ENCODE results near the gene MDK. TPM values are rescaled to one million over a fixed set of nuclear protein-coding genes. Genes with fewer than 3 reads are reported as not detected.
A peak's percentile ranks its signal among the peaks of the same experiment; 100 is the strongest.

The MDK gene
- total RNA-seq, 2 donors from 2014 or later = 2.6 to 3.7 TPM

- Mint-ChIP-seq H3K27ac (no peak overlapping the region), H3K36me3 (ENCODE audit: low read depth) (peaks cover 2% of the 10 kb centered on the region), H3K4me3 (no peak overlapping the region), H3K27me3 (peaks cover 47% of the 10 kb centered on the region), H3K4me1 (peaks cover 30% of the 10 kb centered on the region)
- H3K9me3 ChIP-seq (ENCODE audit: control insufficient read depth, low read length, poor library complexity, severe bottlenecking) = no peaks in the 10 kb centered on the region
- ATAC-seq (no peak), DNase-seq (no peak)
These were observed 3.9 kb downstream of the MDK start for GRCh38 chr11:46385169-46386004.

DNA sequence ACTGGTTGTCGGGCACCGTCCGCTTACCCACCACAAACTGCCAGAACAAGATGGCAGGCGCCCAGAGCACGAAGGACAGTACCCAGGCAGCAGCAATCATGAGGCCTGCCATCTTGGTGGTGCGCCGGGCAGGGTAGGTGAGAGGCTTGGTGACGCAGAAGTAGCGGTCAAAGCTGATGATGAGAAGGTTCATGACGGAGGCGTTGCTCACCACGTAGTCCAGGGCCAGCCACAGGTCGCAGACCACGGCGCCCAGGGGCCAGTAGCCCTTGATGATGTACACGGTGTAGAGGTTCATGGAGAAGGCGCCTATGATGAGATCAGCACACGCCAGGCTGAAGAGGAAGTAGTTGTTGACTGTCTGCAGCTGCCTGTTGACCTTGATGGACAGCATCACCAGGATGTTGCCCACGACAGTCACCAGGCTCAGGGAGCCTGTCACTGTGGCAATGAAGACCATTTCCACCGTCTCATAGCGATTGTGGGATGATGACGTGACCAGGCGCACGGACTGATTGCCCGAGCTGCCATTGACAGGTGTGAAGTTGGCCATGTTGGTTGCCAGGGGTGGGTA is 4.6 kb downstream of the MDK start:
- no peak overlapping the region for H3K4me3 Mint-ChIP-seq
- peaks cover 47% of the 10 kb centered on the region for H3K27me3 Mint-ChIP-seq
- ATAC-seq (no peak), DNase-seq (no peak)
- H3K4me1 Mint-ChIP-seq = peaks cover 33% of the 10 kb centered on the region
- no peaks in the 10 kb centered on the region for H3K9me3 ChIP-seq (ENCODE audit: control insufficient read depth, low read length, poor library complexity, severe bottlenecking)
- H3K27ac Mint-ChIP-seq = no peak overlapping the region
- H3K36me3 Mint-ChIP-seq (ENCODE audit: low read depth) = peaks cover 2% of the 10 kb centered on the region

DNA sequence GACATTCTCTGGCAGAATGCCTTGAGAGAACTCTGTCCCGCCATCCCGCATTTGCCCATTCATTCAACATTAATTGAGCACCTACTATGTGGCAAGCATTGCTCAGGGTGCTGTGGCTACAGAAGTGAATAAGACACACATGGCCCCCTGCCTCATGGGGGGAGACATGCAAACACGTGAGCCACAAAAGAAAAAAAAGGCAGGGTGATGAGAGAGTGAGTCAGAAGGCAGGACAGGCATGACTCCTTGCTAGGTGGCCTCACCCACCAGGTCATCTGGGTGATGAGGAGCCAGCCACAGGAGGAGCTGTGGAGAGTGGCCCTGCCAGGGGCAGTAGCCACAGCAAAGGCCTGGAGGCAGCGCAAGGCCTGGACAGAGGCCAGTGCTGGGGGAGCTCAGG is 5.2 kb downstream of the MDK start:
- no peak overlapping the region for H3K27ac Mint-ChIP-seq
- H3K36me3 Mint-ChIP-seq (ENCODE audit: low read depth) = peaks cover 2% of the 10 kb centered on the region
- H3K27me3 Mint-ChIP-seq = peaks cover 47% of the 10 kb centered on the region
- peaks cover 33% of the 10 kb centered on the region for H3K4me1 Mint-ChIP-seq
- ATAC-seq = no peak
- DNase-seq = no peak
- H3K4me3 Mint-ChIP-seq = no peak overlapping the region
- no peaks in the 10 kb centered on the region for H3K9me3 ChIP-seq (ENCODE audit: control insufficient read depth, low read length, poor library complexity, severe bottlenecking)

- peaks cover 2% of the 10 kb centered on the region for H3K36me3 Mint-ChIP-seq (ENCODE audit: low read depth)
- peaks cover 48% of the 10 kb centered on the region for H3K27me3 Mint-ChIP-seq
- no peak overlapping the region for H3K27ac Mint-ChIP-seq
- ATAC-seq (no peak), DNase-seq (no peak)
- no peaks in the 10 kb centered on the region for H3K9me3 ChIP-seq (ENCODE audit: control insufficient read depth, low read length, poor library complexity, severe bottlenecking)
- H3K4me1 Mint-ChIP-seq = peaks cover 28% of the 10 kb centered on the region
- H3K4me3 Mint-ChIP-seq = no peak overlapping the region
These were observed 6.0 kb downstream of the MDK start for GRCh38 chr11:46387456-46387855.

- no peak for DNase-seq
- ATAC-seq = peak; percentile 16
- Mint-ChIP-seq H3K4me3 (peak overlapping the region; percentile 31), H3K4me1 (peaks cover 32% of the 10 kb centered on the region), H3K36me3 (ENCODE audit: low read depth) (peaks cover 2% of the 10 kb centered on the region), H3K27ac (no peak overlapping the region), H3K27me3 (peaks cover 55% of the 10 kb centered on the region)
- no peaks in the 10 kb centered on the region for H3K9me3 ChIP-seq (ENCODE audit: control insufficient read depth, low read length, poor library complexity, severe bottlenecking)
These were observed 6.6 kb downstream of the MDK start for GRCh38 chr11:46387919-46388618.

- H3K9me3 ChIP-seq (ENCODE audit: control insufficient read depth, low read length, poor library complexity, severe bottlenecking) = no peaks in the 10 kb centered on the region
- Mint-ChIP-seq H3K27me3 (peaks cover 57% of the 10 kb centered on the region), H3K4me1 (peaks cover 33% of the 10 kb centered on the region), H3K4me3 (peak overlapping the region; percentile 73), H3K36me3 (ENCODE audit: low read depth) (peaks cover 2% of the 10 kb centered on the region), H3K27ac (no peak overlapping the region)
- DNase-seq (no peak), ATAC-seq (no peak)
These were observed 7.4 kb downstream of the MDK start for GRCh38 chr11:46388619-46389449.

GRCh38 chr11:46389450-46390330 is 8.2 kb downstream of the MDK start:
- ATAC-seq = peak; percentile 29
- peaks cover 54% of the 10 kb centered on the region for H3K27me3 Mint-ChIP-seq
- H3K9me3 ChIP-seq (ENCODE audit: control insufficient read depth, low read length, poor library complexity, severe bottlenecking) = no peaks in the 10 kb centered on the region
- no peak for DNase-seq
- H3K4me3 Mint-ChIP-seq = peak overlapping the region; percentile 73
- H3K36me3 Mint-ChIP-seq (ENCODE audit: low read depth) = peaks cover 2% of the 10 kb centered on the region
- peaks cover 33% of the 10 kb centered on the region for H3K4me1 Mint-ChIP-seq
- H3K27ac Mint-ChIP-seq = no peak overlapping the region

GRCh38 chr11:46390331-46391171 is 9.1 kb downstream of the MDK start:
- DNase-seq = no peak
- Mint-ChIP-seq H3K27me3 (peaks cover 47% of the 10 kb centered on the region), H3K27ac (peak overlapping the region; percentile 27), H3K4me1 (peaks cover 31% of the 10 kb centered on the region), H3K36me3 (ENCODE audit: low read depth) (peaks cover 2% of the 10 kb centered on the region), H3K4me3 (peak overlapping the region; percentile 86)
- H3K9me3 ChIP-seq (ENCODE audit: control insufficient read depth, low read length, poor library complexity, severe bottlenecking) = no peaks in the 10 kb centered on the region
- ATAC-seq = no peak

DNA sequence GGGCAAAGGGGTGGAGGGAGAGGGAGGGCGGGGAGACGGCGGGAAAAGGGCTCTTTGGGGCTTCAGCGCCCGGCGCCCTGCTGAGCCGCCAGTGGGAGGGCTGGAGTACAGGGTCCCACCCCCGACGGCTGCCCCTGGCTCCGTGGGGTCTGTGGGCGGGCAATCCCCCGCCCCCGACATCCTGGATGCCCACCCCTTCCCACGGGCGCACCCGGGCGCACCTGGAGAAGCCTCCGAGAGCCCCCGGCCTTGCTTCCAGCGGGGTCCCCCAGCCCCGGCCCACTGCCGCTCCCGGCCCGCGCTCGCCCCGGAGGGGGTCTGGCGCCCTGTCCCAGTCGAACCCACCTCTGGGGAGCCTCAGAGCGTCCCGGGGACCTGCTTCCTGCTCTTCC is 9.7 kb downstream of the MDK start:
- H3K4me3 Mint-ChIP-seq = no peak overlapping the region
- peak overlapping the region; percentile 27 for H3K27ac Mint-ChIP-seq
- peaks cover 31% of the 10 kb centered on the region for H3K4me1 Mint-ChIP-seq
- H3K9me3 ChIP-seq (ENCODE audit: control insufficient read depth, low read length, poor library complexity, severe bottlenecking) = no peaks in the 10 kb centered on the region
- no peak for ATAC-seq
- H3K27me3 Mint-ChIP-seq = peaks cover 41% of the 10 kb centered on the region
- DNase-seq = no peak
- no peaks in the 10 kb centered on the region for H3K36me3 Mint-ChIP-seq (ENCODE audit: low read depth)

DNA sequence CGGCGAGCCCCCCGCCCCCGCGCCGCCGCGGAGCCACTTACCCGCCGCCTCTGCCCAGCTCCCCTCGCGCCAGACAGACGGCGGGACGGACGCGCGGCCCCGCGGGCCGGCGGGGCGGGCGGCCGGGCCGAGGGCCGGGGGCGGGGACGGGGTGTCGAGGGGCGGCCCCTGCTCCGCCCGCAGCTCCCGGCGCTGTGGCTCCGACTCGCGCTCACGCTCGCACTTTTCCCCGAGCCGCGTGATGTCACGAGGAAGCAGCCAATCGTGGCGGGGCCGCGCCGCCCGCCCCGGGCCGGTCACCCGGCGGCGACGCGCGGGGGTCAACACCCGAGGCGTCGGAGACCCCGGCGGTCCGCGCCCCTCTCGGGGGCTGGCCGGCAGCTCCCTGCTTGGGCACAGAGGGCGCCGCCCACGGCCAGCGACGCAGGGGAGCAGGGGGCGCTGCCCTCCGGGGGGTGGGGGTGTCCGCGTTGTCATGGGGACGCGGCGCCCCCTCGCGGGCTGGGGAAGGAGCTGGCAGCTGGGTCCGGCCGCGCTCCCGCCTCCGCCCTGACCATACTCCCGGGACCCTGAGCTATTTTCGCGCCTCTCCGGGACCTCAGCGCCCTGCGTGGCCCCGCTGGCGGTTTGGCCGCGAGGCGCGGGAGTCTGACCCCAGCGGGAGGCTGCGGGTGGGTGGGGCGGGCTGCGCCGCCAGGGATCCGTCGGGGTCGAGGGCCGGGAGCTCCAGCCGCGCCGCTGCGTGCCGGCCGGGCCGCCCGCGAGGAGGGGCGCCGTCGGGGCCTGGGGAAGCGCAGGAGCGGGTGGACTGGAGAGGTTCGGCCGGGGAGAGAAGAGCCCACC is 10.3 kb downstream of the MDK start, which contains the start of gene CHRM4:
Gene CHRM4 (minus strand): TSS at position 199 of the 843 bp plus-strand sequence. CDS start 5,219 bp downstream, outside the sequence.
- H3K27me3 Mint-ChIP-seq = peaks cover 35% of the 10 kb centered on the region
- ATAC-seq (no peak), DNase-seq (no peak)
- peaks cover 29% of the 10 kb centered on the region for H3K4me1 Mint-ChIP-seq
- peak within 1 kb of the TSS; percentile 86 for H3K4me3 Mint-ChIP-seq
- H3K36me3 Mint-ChIP-seq (ENCODE audit: low read depth) = no peaks in the 10 kb centered on the region
- H3K27ac Mint-ChIP-seq = peak within 1 kb of the TSS; percentile 62
- no peaks in the 10 kb centered on the region for H3K9me3 ChIP-seq (ENCODE audit: control insufficient read depth, low read length, poor library complexity, severe bottlenecking)
